ENCODE results near the gene CTNND1.
"Not testable (repeated sequence)": the region's sequence is repeated elsewhere in the genome, so short reads cannot be mapped to it uniquely, and the experiment has no call there.

CTNND1 gene

GRCh38 chr11:57834852-57835251 lies 73.2 kb downstream of the CTNND1 start:
- Histone ChIP-seq H3K9ac (ENCODE audit: low read depth, low read length, poor library complexity) (no peak overlapping the region), H4K91ac (ENCODE audit: low read depth, low read length, poor library complexity) (no peak overlapping the region), H2BK5ac (ENCODE audit: low read length) (no peak overlapping the region), H3K14ac (ENCODE audit: low read length) (no peak overlapping the region), H2BK12ac (ENCODE audit: low read length) (no peak overlapping the region), H3K79me1 (ENCODE audit: low read depth, low read length) (no peaks in the 10 kb centered on the region), H3K9me3 (replicated peaks in 1 of 2; ENCODE audit: control insufficient read depth in 2 of 2, insufficient read depth in 1 of 2, low read depth in 1 of 2, low read length in 2 of 2) (no peaks in the 10 kb centered on the region), H4K8ac (ENCODE audit: low read depth, low read length) (no peak overlapping the region), H2AK5ac (ENCODE audit: low read depth, low read length) (no peak overlapping the region), H2BK15ac (ENCODE audit: low read length) (no peak overlapping the region), H2BK120ac (ENCODE audit: low read depth, low read length) (no peak overlapping the region), H3K4ac (ENCODE audit: low read length) (no peak overlapping the region), H2AFZ (ENCODE audit: low read length) (no peak overlapping the region), H3K4me3 (ENCODE audit: low read length in 2 of 2) (no peak overlapping the region), H3K18ac (ENCODE audit: low read length) (no peak overlapping the region), H3K4me2 (ENCODE audit: insufficient read depth, low read length, poor library complexity, severe bottlenecking) (no peak overlapping the region), H3K36me3 (replicated peaks in 1 of 2; ENCODE audit: control insufficient read depth in 2 of 2, insufficient read depth in 2 of 2, low read length in 2 of 2) (no peaks in the 10 kb centered on the region), H3K27ac (replicated peaks; ENCODE audit: low read length) (no peak overlapping the region), H3K27me3 (ENCODE audit: control insufficient read depth in 3 of 3, insufficient read depth in 3 of 3, low read depth in 1 of 3, low read length in 3 of 3) (peaks cover 0 to 15% (median 0%) of the 10 kb centered on the region in 3 experiments), H3K23ac (ENCODE audit: low read depth, low read length, poor library complexity) (no peak overlapping the region), H3K4me1 (ENCODE audit: control insufficient read depth in 2 of 2, insufficient read depth in 1 of 2, low read depth in 1 of 2, low read length in 2 of 2) (no peaks in the 10 kb centered on the region)
- DNase-seq (ENCODE audit: low spot score), result no peak
- whole genome bisulfite sequencing, 2 donors (ENCODE audit: extremely low coverage in 2 of 2, insufficient read length in 2 of 2, insufficient replicate concordance in 1 of 2), result no CpG with 5 or more reads among the region's 1 CpG

- not testable (repeated sequence) for H2AK5ac ChIP-seq (ENCODE audit: low read depth, low read length); H3K36me3 ChIP-seq (replicated peaks in 1 of 2; ENCODE audit: control insufficient read depth in 2 of 2, insufficient read depth in 2 of 2, low read length in 2 of 2); H2BK120ac ChIP-seq (ENCODE audit: low read depth, low read length); H2AFZ ChIP-seq (ENCODE audit: low read length); DNase-seq (ENCODE audit: low spot score); H3K4me1 ChIP-seq (ENCODE audit: control insufficient read depth in 2 of 2, insufficient read depth in 1 of 2, low read depth in 1 of 2, low read length in 2 of 2); H3K79me1 ChIP-seq (ENCODE audit: low read depth, low read length); H3K23ac ChIP-seq (ENCODE audit: low read depth, low read length, poor library complexity); H3K4me2 ChIP-seq (ENCODE audit: insufficient read depth, low read length, poor library complexity, severe bottlenecking); H2BK12ac ChIP-seq (ENCODE audit: low read length); H2BK5ac ChIP-seq (ENCODE audit: low read length); H4K91ac ChIP-seq (ENCODE audit: low read depth, low read length, poor library complexity); H4K8ac ChIP-seq (ENCODE audit: low read depth, low read length); H3K9me3 ChIP-seq (replicated peaks in 1 of 2; ENCODE audit: control insufficient read depth in 2 of 2, insufficient read depth in 1 of 2, low read depth in 1 of 2, low read length in 2 of 2); H3K18ac ChIP-seq (ENCODE audit: low read length); H3K14ac ChIP-seq (ENCODE audit: low read length); H3K4ac ChIP-seq (ENCODE audit: low read length); H3K4me3 ChIP-seq (ENCODE audit: low read length in 2 of 2); H3K9ac ChIP-seq (ENCODE audit: low read depth, low read length, poor library complexity); H2BK15ac ChIP-seq (ENCODE audit: low read length); H3K27ac ChIP-seq (replicated peaks; ENCODE audit: low read length); H3K27me3 ChIP-seq (ENCODE audit: control insufficient read depth in 3 of 3, insufficient read depth in 3 of 3, low read depth in 1 of 3, low read length in 3 of 3)
- WGBS, 2 donors (ENCODE audit: extremely low coverage in 2 of 2, insufficient read length in 2 of 2, insufficient replicate concordance in 1 of 2), result no CpG with 5 or more reads among the region's 3 CpGs
Observed at GRCh38 chr11:57838609-57839008, 77.0 kb downstream of the CTNND1 start.

- H2BK12ac ChIP-seq (ENCODE audit: low read length), result no peak overlapping the region
- no peak overlapping the region for H3K27ac ChIP-seq (replicated peaks; ENCODE audit: low read length)
- H2BK15ac ChIP-seq (ENCODE audit: low read length), result no peak overlapping the region
- no peak overlapping the region for H4K8ac ChIP-seq (ENCODE audit: low read depth, low read length)
- H3K79me1 ChIP-seq (ENCODE audit: low read depth, low read length), result no peaks in the 10 kb centered on the region
- no peak overlapping the region for H2AK5ac ChIP-seq (ENCODE audit: low read depth, low read length)
- H3K18ac ChIP-seq (ENCODE audit: low read length), result no peak overlapping the region
- H2BK5ac ChIP-seq (ENCODE audit: low read length), result no peak overlapping the region
- H3K4me1 ChIP-seq (ENCODE audit: control insufficient read depth in 2 of 2, insufficient read depth in 1 of 2, low read depth in 1 of 2, low read length in 2 of 2), result no peaks in the 10 kb centered on the region
- no peak overlapping the region for H2BK120ac ChIP-seq (ENCODE audit: low read depth, low read length)
- H2AFZ ChIP-seq (ENCODE audit: low read length), result no peak overlapping the region
- WGBS, 2 donors (ENCODE audit: extremely low coverage in 2 of 2, insufficient read length in 2 of 2, insufficient replicate concordance in 1 of 2), result no CpG with 5 or more reads among the region's 1 CpG
- no peak overlapping the region for H3K9ac ChIP-seq (ENCODE audit: low read depth, low read length, poor library complexity)
- H3K36me3 ChIP-seq (replicated peaks in 1 of 2; ENCODE audit: control insufficient read depth in 2 of 2, insufficient read depth in 2 of 2, low read length in 2 of 2), result no peaks in the 10 kb centered on the region
- H3K4me3 ChIP-seq (ENCODE audit: low read length in 2 of 2), result no peak overlapping the region
- no peaks in the 10 kb centered on the region for H3K27me3 ChIP-seq (ENCODE audit: control insufficient read depth in 3 of 3, insufficient read depth in 3 of 3, low read depth in 1 of 3, low read length in 3 of 3)
- H3K23ac ChIP-seq (ENCODE audit: low read depth, low read length, poor library complexity), result no peak overlapping the region
- no peaks in the 10 kb centered on the region for H3K9me3 ChIP-seq (replicated peaks in 1 of 2; ENCODE audit: control insufficient read depth in 2 of 2, insufficient read depth in 1 of 2, low read depth in 1 of 2, low read length in 2 of 2)
- no peak overlapping the region for H4K91ac ChIP-seq (ENCODE audit: low read depth, low read length, poor library complexity)
- H3K4ac ChIP-seq (ENCODE audit: low read length), result no peak overlapping the region
- H3K14ac ChIP-seq (ENCODE audit: low read length), result no peak overlapping the region
- DNase-seq (ENCODE audit: low spot score), result no peak
- H3K4me2 ChIP-seq (ENCODE audit: insufficient read depth, low read length, poor library complexity, severe bottlenecking), result no peak overlapping the region
Observed at GRCh38 chr11:57842873-57843272, 81.3 kb downstream of the CTNND1 start.

GRCh38 chr11:57867966-57868365 lies 106.4 kb downstream of the CTNND1 start:
- no peak overlapping the region for H2BK120ac ChIP-seq (ENCODE audit: low read depth, low read length)
- no peak overlapping the region for H2AFZ ChIP-seq (ENCODE audit: low read length)
- no peak overlapping the region for H3K4me3 ChIP-seq (ENCODE audit: low read length in 2 of 2)
- H4K8ac ChIP-seq (ENCODE audit: low read depth, low read length), result no peak overlapping the region
- H3K4me2 ChIP-seq (ENCODE audit: insufficient read depth, low read length, poor library complexity, severe bottlenecking), result no peak overlapping the region
- H3K14ac ChIP-seq (ENCODE audit: low read length), result no peak overlapping the region
- no peak for DNase-seq (ENCODE audit: low spot score)
- no peak overlapping the region for H2BK5ac ChIP-seq (ENCODE audit: low read length)
- no peak overlapping the region for H3K4ac ChIP-seq (ENCODE audit: low read length)
- no peak overlapping the region for H3K27ac ChIP-seq (replicated peaks; ENCODE audit: low read length)
- H3K4me1 ChIP-seq (ENCODE audit: control insufficient read depth in 2 of 2, insufficient read depth in 1 of 2, low read depth in 1 of 2, low read length in 2 of 2), result no peaks in the 10 kb centered on the region
- H4K91ac ChIP-seq (ENCODE audit: low read depth, low read length, poor library complexity), result no peak overlapping the region
- H3K18ac ChIP-seq (ENCODE audit: low read length), result no peak overlapping the region
- no peak overlapping the region for H2BK15ac ChIP-seq (ENCODE audit: low read length)
- no peaks in the 10 kb centered on the region for H3K27me3 ChIP-seq (ENCODE audit: control insufficient read depth in 3 of 3, insufficient read depth in 3 of 3, low read depth in 1 of 3, low read length in 3 of 3)
- H3K9ac ChIP-seq (ENCODE audit: low read depth, low read length, poor library complexity), result no peak overlapping the region
- no peak overlapping the region for H2AK5ac ChIP-seq (ENCODE audit: low read depth, low read length)
- H2BK12ac ChIP-seq (ENCODE audit: low read length), result no peak overlapping the region
- H3K23ac ChIP-seq (ENCODE audit: low read depth, low read length, poor library complexity), result no peak overlapping the region
- H3K79me1 ChIP-seq (ENCODE audit: low read depth, low read length), result no peaks in the 10 kb centered on the region
- no peaks in the 10 kb centered on the region for H3K36me3 ChIP-seq (replicated peaks in 1 of 2; ENCODE audit: control insufficient read depth in 2 of 2, insufficient read depth in 2 of 2, low read length in 2 of 2)
- peaks cover 0 to 2% of the 10 kb centered on the region in 2 donors for H3K9me3 ChIP-seq (replicated peaks in 1 of 2; ENCODE audit: control insufficient read depth in 2 of 2, insufficient read depth in 1 of 2, low read depth in 1 of 2, low read length in 2 of 2)
